Neuronal stem cell (in vitro differentiated cells): ENCODE results near the gene CD274.
A peak's percentile ranks its signal among the peaks of the same experiment; 100 is the strongest.

Source experiments
- DNase-seq: peaks from one replicate; pipeline ENCODE4 v3.0.0-alpha.2; 2013; ENCODE audit warnings: low spot score
- H2AFZ ChIP-seq: one replicate; pipeline ENCODE4 v1.6.1; 2013; ENCODE audit warnings: mild to moderate bottlenecking, low read length, inconsistent platforms
- H2AK5ac ChIP-seq: 2 replicates; pipeline ENCODE4 v1.6.1; 2013; ENCODE audit warnings: low read depth, mild to moderate bottlenecking, inconsistent platforms, low read length, moderate library complexity, mixed read lengths
- H2BK120ac ChIP-seq: 2 replicates; pipeline ENCODE4 v1.6.1; 2013; ENCODE audit warnings: low read depth, mild to moderate bottlenecking, inconsistent platforms, low read length, moderate library complexity, mixed read lengths
- H2BK12ac ChIP-seq: one replicate; pipeline ENCODE4 v1.6.1; 2013; ENCODE audit warnings: low read length, inconsistent platforms
- H2BK15ac ChIP-seq: 2 replicates; pipeline ENCODE4 v1.6.1; 2013; ENCODE audit warnings: mild to moderate bottlenecking, low read length, inconsistent platforms, mixed read lengths
- H2BK5ac ChIP-seq: one replicate; pipeline ENCODE4 v1.6.1; 2013; ENCODE audit warnings: inconsistent platforms, mild to moderate bottlenecking, low read length, moderate library complexity
- H3K14ac ChIP-seq: one replicate; pipeline ENCODE4 v1.6.1; 2013; ENCODE audit warnings: low read length, inconsistent platforms
- H3K18ac ChIP-seq: 2 replicates; pipeline ENCODE4 v1.6.1; 2013; ENCODE audit warnings: low read length, inconsistent platforms
- H3K23ac ChIP-seq: 2 replicates; pipeline ENCODE4 v1.6.1; 2013; ENCODE audit warnings: low read depth, mild to moderate bottlenecking, mixed read lengths, low read length, inconsistent platforms; ENCODE audit not compliant: poor library complexity
- H3K27ac ChIP-seq: replicated peaks from 3 replicates; pipeline ENCODE4 v1.5.1; 2013; ENCODE audit warnings: low read length, inconsistent platforms
- H3K27me3 ChIP-seq, 3 experiments: 2 replicates each; pipeline ENCODE4 v1.6.1; 2013; ENCODE audit warnings: low read length in 3 of 3, mild to moderate bottlenecking in 2 of 3, inconsistent platforms in 1 of 3, low read depth in 1 of 3, mixed read lengths in 1 of 3, moderate library complexity in 1 of 3; ENCODE audit not compliant: control insufficient read depth in 3 of 3, insufficient read depth in 3 of 3
- H3K36me3 ChIP-seq, 2 donors: replicated peaks in 1 of 2; 2 replicates each; pipeline ENCODE4 v1.6.1; 2013; ENCODE audit warnings: low read length in 2 of 2; ENCODE audit not compliant: control insufficient read depth in 2 of 2, insufficient read depth in 2 of 2
- H3K4ac ChIP-seq: 2 replicates; pipeline ENCODE4 v1.6.1; 2013; ENCODE audit warnings: inconsistent platforms, mild to moderate bottlenecking, low read length, moderate library complexity
- H3K4me1 ChIP-seq, 2 donors: 1 replicate in 1 of 2; 2 replicates in 1 of 2; pipeline ENCODE4 v1.6.1; 2013; ENCODE audit warnings: low read length in 2 of 2, low read depth in 1 of 2; ENCODE audit not compliant: control insufficient read depth in 2 of 2, insufficient read depth in 1 of 2
- H3K4me2 ChIP-seq: one replicate; pipeline ENCODE4 v1.6.1; 2013; ENCODE audit warnings: mild to moderate bottlenecking, low read length, inconsistent platforms; ENCODE audit not compliant: insufficient read depth, poor library complexity, severe bottlenecking
- H3K4me3 ChIP-seq, 2 donors: 2 replicates each; pipeline ENCODE4 v1.5.1; 2013; ENCODE audit warnings: low read length in 2 of 2, mild to moderate bottlenecking in 2 of 2, inconsistent platforms in 1 of 2, moderate library complexity in 1 of 2
- H3K79me1 ChIP-seq: one replicate; pipeline ENCODE4 v1.6.1; 2013; ENCODE audit warnings: low read depth, mild to moderate bottlenecking, inconsistent platforms, low read length, moderate library complexity
- H3K9ac ChIP-seq: one replicate; pipeline ENCODE4 v1.6.1; 2013; ENCODE audit warnings: mild to moderate bottlenecking, low read depth, low read length, inconsistent platforms; ENCODE audit not compliant: poor library complexity
- H3K9me3 ChIP-seq, 2 donors: replicated peaks in 1 of 2; 2 replicates each; pipeline versions ENCODE3 to v1.6.1; 2013; ENCODE audit warnings: low read length in 2 of 2, mild to moderate bottlenecking in 2 of 2, inconsistent platforms in 1 of 2, low read depth in 1 of 2, mixed read lengths in 1 of 2, moderate library complexity in 1 of 2; ENCODE audit not compliant: control insufficient read depth in 2 of 2, insufficient read depth in 1 of 2
- H4K8ac ChIP-seq: one replicate; pipeline ENCODE4 v1.6.1; 2013; ENCODE audit warnings: low read depth, mild to moderate bottlenecking, inconsistent platforms, low read length, moderate library complexity
- H4K91ac ChIP-seq: one replicate; pipeline ENCODE4 v1.6.1; 2013; ENCODE audit warnings: low read length, low read depth, mild to moderate bottlenecking, inconsistent platforms; ENCODE audit not compliant: poor library complexity
- WGBS, 2 donors: extraction: QIAGEN DNeasy Blood & Tissue Kit; methylation state at CpG; one replicate each; pipeline ENCODE4 v1.1.7; 2013; ENCODE audit warnings: missing lambda C conversion rate in 2 of 2, mixed read lengths in 1 of 2; ENCODE audit not compliant: insufficient read length in 2 of 2, insufficient replicate concordance in 1 of 2; ENCODE audit errors: extremely low coverage in 2 of 2; 5-methylcytosine and 5-hydroxymethylcytosine counted together

Gene CD274

GRCh38 chr9:5448461-5449435, 1.6 kb upstream of the CD274 start:
- H3K4me1 ChIP-seq: peaks cover 0 to 1% of the 10 kb centered on the region in 2 donors
- H2BK12ac ChIP-seq: no peak overlapping the region
- H3K23ac ChIP-seq: no peak overlapping the region
- H3K36me3 ChIP-seq: no peaks in the 10 kb centered on the region
- peaks cover 0 to 7% (median 0%) of the 10 kb centered on the region in 3 experiments for H3K27me3 ChIP-seq
- H3K14ac ChIP-seq: no peak overlapping the region
- no peak overlapping the region for H2BK15ac ChIP-seq
- H3K79me1 ChIP-seq: no peaks in the 10 kb centered on the region
- no peak overlapping the region for H3K18ac ChIP-seq
- no peak overlapping the region for H2AFZ ChIP-seq
- no peak overlapping the region for H3K9ac ChIP-seq
- no peak overlapping the region for H2BK5ac ChIP-seq
- no peak overlapping the region for H2BK120ac ChIP-seq
- H3K4me3 ChIP-seq: no peak overlapping the region
- no peak overlapping the region for H4K91ac ChIP-seq
- no peak for DNase-seq
- H3K4ac ChIP-seq: no peak overlapping the region
- no peak overlapping the region for H4K8ac ChIP-seq
- no CpG with 5 or more reads among the region's 5 CpGs for WGBS, 2 donors
- H2AK5ac ChIP-seq: no peak overlapping the region
- no peak overlapping the region for H3K27ac ChIP-seq
- no peak overlapping the region for H3K4me2 ChIP-seq
- no peaks in the 10 kb centered on the region for H3K9me3 ChIP-seq

GRCh38 chr9:5449521-5450358, 602 bp upstream of the CD274 start:
- Histone ChIP-seq H3K14ac (no peak overlapping the region), H2BK5ac (no peak overlapping the region), H3K4me1 (peaks cover 0 to 1% of the 10 kb centered on the region in 2 donors), H3K18ac (no peak overlapping the region), H4K8ac (no peak overlapping the region), H3K79me1 (no peaks in the 10 kb centered on the region), H2BK15ac (no peak overlapping the region), H2AK5ac (no peak overlapping the region), H3K4ac (no peak overlapping the region), H3K27ac (no peak overlapping the region), H4K91ac (no peak overlapping the region), H2AFZ (peak overlapping the region; percentile 88), H3K23ac (no peak overlapping the region), H2BK120ac (no peak overlapping the region), H2BK12ac (no peak overlapping the region), H3K4me3 (peak overlapping the region in 1 of 2 donors; percentile 33), H3K9ac (no peak overlapping the region), H3K27me3 (peaks cover 0 to 7% (median 0%) of the 10 kb centered on the region in 3 experiments), H3K36me3 (no peaks in the 10 kb centered on the region), H3K9me3 (no peaks in the 10 kb centered on the region), H3K4me2 (no peak overlapping the region)
- DNase-seq: no peak
- no CpG with 5 or more reads among the region's 15 CpGs for WGBS, 2 donors

DNA sequence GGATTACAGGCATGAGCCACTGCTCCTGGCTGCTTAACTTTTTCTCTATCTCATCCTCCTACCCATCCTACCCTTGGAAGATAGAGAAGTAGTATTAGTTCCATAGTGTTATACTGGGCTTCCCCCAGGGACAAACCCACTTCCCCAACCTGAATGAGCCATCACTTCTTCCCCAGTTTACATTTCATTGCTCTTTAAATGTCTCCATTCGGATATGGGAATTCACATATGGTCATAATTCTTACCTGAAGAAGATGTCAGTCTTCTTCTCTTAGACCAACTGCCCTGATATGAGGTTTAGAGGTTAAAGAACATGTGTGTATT, 1.9 kb downstream of the CD274 start:
- Histone ChIP-seq H3K18ac (no peak overlapping the region), H2BK15ac (no peak overlapping the region), H3K14ac (no peak overlapping the region), H2AK5ac (no peak overlapping the region), H2BK120ac (no peak overlapping the region), H2AFZ (no peak overlapping the region), H3K9me3 (no peaks in the 10 kb centered on the region), H3K9ac (no peak overlapping the region), H3K27ac (no peak overlapping the region), H3K27me3 (peaks cover 0 to 2% (median 0%) of the 10 kb centered on the region in 3 experiments), H3K4me1 (peaks cover 0 to 1% of the 10 kb centered on the region in 2 donors), H2BK5ac (no peak overlapping the region), H3K36me3 (no peaks in the 10 kb centered on the region), H4K91ac (no peak overlapping the region), H3K4ac (no peak overlapping the region), H3K79me1 (no peaks in the 10 kb centered on the region), H3K4me3 (no peak overlapping the region), H4K8ac (no peak overlapping the region), H3K23ac (no peak overlapping the region), H3K4me2 (no peak overlapping the region), H2BK12ac (no peak overlapping the region)
- no peak for DNase-seq
- WGBS, 2 donors: no CpG with 5 or more reads among the region's 1 CpG

DNA sequence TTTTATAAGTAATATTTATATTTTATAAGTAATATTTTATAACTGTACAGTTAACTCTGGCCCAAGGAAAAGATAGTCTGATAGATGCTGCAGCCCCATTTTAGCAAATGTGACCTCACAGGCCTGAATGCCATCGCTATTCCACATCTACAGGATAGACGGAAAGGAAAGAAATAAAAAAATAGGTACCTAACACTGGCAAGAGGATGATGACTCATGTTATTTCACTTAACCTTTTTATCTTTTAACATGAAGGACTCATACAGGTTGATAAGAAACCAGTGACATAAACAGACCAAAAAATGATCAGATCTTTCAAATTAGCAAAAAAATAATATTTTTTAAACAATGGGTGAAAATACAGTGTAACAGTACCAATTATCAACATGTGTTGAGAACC, 2.7 kb downstream of the CD274 start:
- Histone ChIP-seq H3K27me3 (peaks cover 0 to 2% (median 0%) of the 10 kb centered on the region in 3 experiments), H2BK12ac (no peak overlapping the region), H3K27ac (no peak overlapping the region), H2BK15ac (no peak overlapping the region), H3K9ac (no peak overlapping the region), H3K36me3 (no peaks in the 10 kb centered on the region), H2BK120ac (no peak overlapping the region), H3K4me3 (no peak overlapping the region), H3K4me1 (peaks cover 0 to 1% of the 10 kb centered on the region in 2 donors), H3K79me1 (no peaks in the 10 kb centered on the region), H3K4me2 (no peak overlapping the region), H3K9me3 (no peaks in the 10 kb centered on the region), H2AK5ac (no peak overlapping the region), H4K91ac (no peak overlapping the region), H3K14ac (no peak overlapping the region), H3K4ac (no peak overlapping the region), H2BK5ac (no peak overlapping the region), H2AFZ (no peak overlapping the region), H3K23ac (no peak overlapping the region), H3K18ac (no peak overlapping the region), H4K8ac (no peak overlapping the region)
- DNase-seq: no peak
- WGBS, 2 donors: no CpG with 5 or more reads among the region's 2 CpGs
